ENCODE measurements around the gene SRSF2. TPM values are rescaled to one million over a fixed set of nuclear protein-coding genes. Genes with fewer than 3 reads are reported as not detected.
"Not testable (repeated sequence)": the region's sequence is repeated elsewhere in the genome, so short reads cannot be mapped to it uniquely, and the experiment has no call there.

SRSF2 gene
- total RNA-seq, 1 donor from 2014 or later, result 541 TPM

DNA sequence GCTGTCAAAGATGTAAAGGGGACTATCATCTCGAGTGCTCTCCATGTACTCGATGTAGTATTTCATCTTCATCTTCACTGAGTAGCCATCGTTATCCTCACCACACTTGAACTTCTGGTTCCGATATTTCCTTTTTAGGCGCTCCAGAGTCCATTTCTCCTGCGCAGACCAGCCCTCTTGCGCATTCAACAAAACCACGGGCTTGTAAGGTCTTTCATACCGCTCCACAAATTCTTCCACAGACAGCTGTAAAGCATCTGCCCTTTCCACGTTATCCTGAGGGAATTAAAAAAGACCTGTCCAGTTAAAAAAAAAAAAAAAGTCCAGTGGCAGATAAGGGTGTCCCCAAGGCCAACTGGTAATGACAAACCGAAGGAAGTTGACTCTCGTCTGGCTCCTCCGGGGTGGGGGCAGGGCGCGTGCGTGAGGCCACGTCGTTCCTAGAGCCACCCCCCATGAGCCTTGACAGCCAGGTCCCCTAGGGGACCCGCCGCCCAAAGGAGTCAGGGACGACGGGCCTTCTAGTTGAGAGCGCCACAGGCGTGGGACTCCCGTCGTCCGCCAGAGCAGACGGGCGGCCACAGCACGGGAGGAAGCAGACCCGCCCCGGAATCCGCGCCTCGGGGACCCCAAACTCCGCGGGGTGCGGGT lies 11.4 kb downstream of the SRSF2 start:
- peak overlapping the region; percentile 95 for H3K4me3 Mint-ChIP-seq
- H3K36me3 Mint-ChIP-seq (ENCODE audit: low read depth), result peaks cover 38% of the 10 kb centered on the region
- H3K4me1 Mint-ChIP-seq (ENCODE audit: low read depth), result peaks cover 42% of the 10 kb centered on the region
- H3K9me3 Mint-ChIP-seq, result no peaks in the 10 kb centered on the region
- no peaks in the 10 kb centered on the region for H3K27me3 Mint-ChIP-seq (ENCODE audit: insufficient read depth)
- peak; percentile 69 for DNase-seq (ENCODE audit: low spot score)
- H3K27ac Mint-ChIP-seq, result peak overlapping the region; percentile 92
- intact Hi-C loops (cut with micrococcal nuclease), result loop anchor here (1.0 to 5.0 kb wide), 8 partner anchors 10 to 1407 kb away; partner anchors contain the start of genes ACOX1, SEC14L1, SRSF2 and TEN1

DNA sequence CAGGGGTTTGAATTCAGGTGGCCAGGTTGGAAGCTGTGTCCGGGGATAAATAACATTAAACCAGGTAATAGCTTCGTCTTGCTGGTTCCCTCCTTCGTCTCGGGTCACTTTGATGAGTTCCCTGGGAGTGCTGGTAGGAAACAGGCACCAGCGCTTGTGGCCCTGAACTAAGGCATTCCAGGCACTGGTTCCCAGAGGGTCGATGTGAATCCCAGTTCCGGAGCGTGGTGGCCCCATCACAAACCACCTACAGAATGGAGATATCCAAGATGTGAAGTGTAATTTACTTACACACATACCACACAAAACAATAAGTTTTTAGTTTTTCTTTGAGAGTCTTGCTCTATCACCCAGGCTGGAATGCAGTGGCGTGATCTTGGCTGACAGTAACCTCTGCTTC lies 13.3 kb downstream of the SRSF2 start:
- DNase-seq (ENCODE audit: low spot score), result no peak
- intact Hi-C loops (cut with micrococcal nuclease), result no loop called here
- Mint-ChIP-seq H3K27ac (no peak overlapping the region), H3K9me3 (no peaks in the 10 kb centered on the region), H3K4me3 (peak overlapping the region; percentile 95), H3K4me1 (ENCODE audit: low read depth) (peaks cover 30% of the 10 kb centered on the region), H3K36me3 (ENCODE audit: low read depth) (peaks cover 41% of the 10 kb centered on the region), H3K27me3 (ENCODE audit: insufficient read depth) (no peaks in the 10 kb centered on the region)

DNA sequence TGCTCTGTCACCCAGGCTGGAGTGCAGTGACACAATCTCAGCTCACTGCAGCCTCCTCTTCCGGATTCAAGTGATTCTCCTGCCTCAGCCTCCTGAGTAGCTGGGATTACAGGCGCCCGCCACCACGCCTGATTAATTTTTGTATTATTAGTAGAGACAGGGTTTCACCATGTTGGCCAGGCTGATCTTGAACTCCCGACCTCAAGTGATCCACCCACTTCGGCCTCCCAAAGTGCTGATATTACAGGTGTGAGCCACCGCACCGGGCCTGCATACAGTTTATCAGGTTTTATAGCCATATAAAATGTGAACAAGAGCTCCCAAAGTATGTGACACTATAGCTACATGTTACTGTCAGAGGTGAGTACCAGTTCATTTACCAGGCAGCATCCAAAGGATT lies 14.2 kb downstream of the SRSF2 start:
- H3K9me3 Mint-ChIP-seq; intact Hi-C loops (cut with micrococcal nuclease); H3K27ac Mint-ChIP-seq; H3K27me3 Mint-ChIP-seq (ENCODE audit: insufficient read depth); DNase-seq (ENCODE audit: low spot score): not testable (repeated sequence)
- Mint-ChIP-seq H3K4me3 (peak overlapping the region; percentile 56), H3K36me3 (ENCODE audit: low read depth) (peaks cover 46% of the 10 kb centered on the region), H3K4me1 (ENCODE audit: low read depth) (peaks cover 29% of the 10 kb centered on the region)

DNA sequence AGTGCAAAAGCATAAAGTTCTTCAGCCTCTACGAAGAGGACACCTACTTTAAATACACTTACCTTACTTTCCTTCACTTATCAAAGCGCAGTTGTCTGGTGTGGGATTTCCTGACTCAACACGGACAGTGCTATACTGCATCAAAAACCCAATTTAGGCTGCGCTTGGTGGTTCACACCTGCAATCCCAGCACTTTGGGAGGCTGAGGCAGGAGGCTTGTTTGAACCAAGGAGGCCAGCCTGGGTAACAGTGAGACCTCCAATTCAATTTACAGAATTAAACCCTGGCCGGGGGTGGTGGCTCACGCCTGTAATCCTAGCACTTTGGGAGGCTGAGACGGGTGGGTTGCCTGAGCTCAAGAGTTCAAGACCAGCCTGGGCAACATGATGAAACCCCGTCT lies 14.9 kb downstream of the SRSF2 start:
- Mint-ChIP-seq H3K27ac (no peak overlapping the region), H3K4me1 (ENCODE audit: low read depth) (peaks cover 24% of the 10 kb centered on the region), H3K36me3 (ENCODE audit: low read depth) (peaks cover 47% of the 10 kb centered on the region), H3K4me3 (no peak overlapping the region), H3K9me3 (no peaks in the 10 kb centered on the region), H3K27me3 (ENCODE audit: insufficient read depth) (no peaks in the 10 kb centered on the region)
- intact Hi-C loops (cut with micrococcal nuclease), result no loop called here
- DNase-seq (ENCODE audit: low spot score), result no peak

DNA sequence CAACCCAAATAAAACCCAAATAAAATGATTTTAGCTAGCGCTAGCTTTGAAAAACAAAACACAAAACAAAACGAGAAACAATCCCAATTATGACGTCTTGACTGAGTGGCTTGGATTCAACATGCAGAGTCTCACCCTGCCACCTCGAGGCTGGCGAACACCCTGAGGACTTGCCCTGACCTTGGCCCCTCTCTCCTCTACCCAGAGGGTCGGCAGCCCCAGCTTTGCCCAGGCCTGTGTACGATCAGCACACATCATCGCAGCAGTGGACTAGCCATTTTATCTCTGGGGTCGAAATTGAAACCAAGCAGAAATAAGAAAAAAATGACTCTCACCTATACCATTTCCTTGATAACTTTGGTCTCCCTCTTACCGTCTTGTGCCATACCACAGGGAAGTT lies 15.7 kb downstream of the SRSF2 start:
- Mint-ChIP-seq H3K27ac (no peak overlapping the region), H3K4me3 (no peak overlapping the region), H3K9me3 (no peaks in the 10 kb centered on the region), H3K27me3 (ENCODE audit: insufficient read depth) (no peaks in the 10 kb centered on the region), H3K4me1 (ENCODE audit: low read depth) (peaks cover 26% of the 10 kb centered on the region), H3K36me3 (ENCODE audit: low read depth) (peaks cover 50% of the 10 kb centered on the region)
- DNase-seq (ENCODE audit: low spot score), result no peak
- intact Hi-C loops (cut with micrococcal nuclease), result no loop called here

DNA sequence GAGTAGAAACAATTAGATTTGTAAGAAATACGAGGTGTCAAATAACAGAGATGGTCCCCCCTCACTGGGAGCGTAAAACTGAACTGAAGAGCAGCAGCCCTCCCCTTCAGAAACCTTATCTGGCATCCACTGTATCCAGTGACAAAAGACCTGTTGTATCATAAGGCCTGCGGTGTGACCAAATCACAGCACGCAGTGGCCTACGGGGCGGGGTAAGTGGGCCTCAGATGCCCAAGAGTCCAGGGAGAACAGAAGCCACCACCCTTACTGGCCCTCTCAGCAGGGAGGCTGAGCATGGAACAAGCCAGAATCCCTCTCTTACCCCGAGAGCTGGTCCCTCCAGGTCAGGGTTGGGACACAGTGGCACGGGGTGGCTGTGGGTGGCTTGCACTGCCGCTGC lies 16.2 kb downstream of the SRSF2 start:
- no peak overlapping the region for H3K27ac Mint-ChIP-seq
- H3K9me3 Mint-ChIP-seq, result no peaks in the 10 kb centered on the region
- intact Hi-C loops (cut with micrococcal nuclease), result no loop called here
- peaks cover 31% of the 10 kb centered on the region for H3K4me1 Mint-ChIP-seq (ENCODE audit: low read depth)
- H3K4me3 Mint-ChIP-seq, result no peak overlapping the region
- no peak for DNase-seq (ENCODE audit: low spot score)
- no peaks in the 10 kb centered on the region for H3K27me3 Mint-ChIP-seq (ENCODE audit: insufficient read depth)
- peaks cover 55% of the 10 kb centered on the region for H3K36me3 Mint-ChIP-seq (ENCODE audit: low read depth)

DNA sequence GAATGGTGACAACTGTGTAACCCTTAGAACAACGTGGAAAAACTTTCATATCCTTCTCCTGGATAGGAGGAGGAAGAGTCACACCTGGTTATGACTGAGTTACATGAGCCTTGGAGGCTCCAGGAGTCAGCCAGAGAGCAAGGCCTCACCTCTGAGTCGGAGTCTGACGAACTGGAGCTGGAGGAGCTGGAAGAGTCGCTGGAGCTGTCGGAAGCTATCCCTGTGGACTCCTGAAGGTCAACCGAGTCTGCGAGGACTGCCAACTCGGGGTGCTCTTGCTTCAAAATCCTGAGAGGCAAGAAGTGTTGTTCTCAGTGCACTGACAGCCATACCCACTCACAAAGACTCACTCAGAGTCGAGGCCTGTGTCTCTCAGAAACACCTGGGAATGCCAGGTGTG lies 16.9 kb downstream of the SRSF2 start:
- peaks cover 32% of the 10 kb centered on the region for H3K4me1 Mint-ChIP-seq (ENCODE audit: low read depth)

DNA sequence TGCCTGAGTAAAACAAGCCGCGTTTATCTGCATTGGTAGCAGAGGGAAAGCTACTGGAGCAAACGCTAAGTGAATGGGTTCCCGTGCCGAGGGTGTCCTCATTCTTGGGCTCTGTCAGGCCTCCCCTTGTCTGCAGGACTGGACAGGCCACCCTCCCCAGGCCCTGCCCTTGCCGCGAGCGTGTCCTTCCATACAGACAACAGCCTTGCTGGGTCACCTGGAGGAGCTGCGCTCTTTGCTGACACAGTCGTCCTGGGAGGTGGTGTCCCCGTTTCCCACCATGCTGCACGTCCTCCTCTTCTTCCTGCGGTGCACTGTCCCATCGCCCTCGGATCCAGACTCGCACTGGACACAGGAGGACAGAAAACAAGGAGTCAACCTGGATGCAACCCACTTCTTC lies 18.6 kb downstream of the SRSF2 start:
- intact Hi-C loops (cut with micrococcal nuclease), result no loop called here
- peaks cover 58% of the 10 kb centered on the region for H3K36me3 Mint-ChIP-seq (ENCODE audit: low read depth)

More for the DNA sequence above, 16.9 kb downstream of the SRSF2 start:
- no peak overlapping the region for H3K27ac Mint-ChIP-seq
- H3K36me3 Mint-ChIP-seq (ENCODE audit: low read depth), result peaks cover 54% of the 10 kb centered on the region
- H3K27me3 Mint-ChIP-seq (ENCODE audit: insufficient read depth), result no peaks in the 10 kb centered on the region
- no peak overlapping the region for H3K4me3 Mint-ChIP-seq
- intact Hi-C loops (cut with micrococcal nuclease), result no loop called here
- no peaks in the 10 kb centered on the region for H3K9me3 Mint-ChIP-seq
- no peak for DNase-seq (ENCODE audit: low spot score)

DNA sequence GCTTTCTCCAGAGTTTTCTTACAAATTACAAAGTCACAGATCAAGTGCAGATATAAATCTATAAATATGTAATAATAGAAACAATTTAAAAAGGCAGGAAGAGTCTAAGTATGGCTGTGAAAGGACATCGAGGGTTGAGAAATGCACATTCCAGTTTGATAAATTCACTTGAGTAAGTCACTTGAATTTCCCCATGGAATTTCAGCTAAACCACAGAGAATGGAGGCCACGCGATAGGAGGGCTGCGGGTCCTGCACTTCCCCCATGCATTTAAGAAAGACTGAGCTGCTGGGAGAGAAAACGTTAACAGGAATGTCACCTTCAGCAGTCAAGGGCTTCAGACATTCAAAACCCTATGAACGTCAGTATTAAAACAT lies 20.3 kb downstream of the SRSF2 start:
- intact Hi-C loops (cut with micrococcal nuclease), result no loop called here
- H3K27me3 Mint-ChIP-seq (ENCODE audit: insufficient read depth), result no peaks in the 10 kb centered on the region
- no peaks in the 10 kb centered on the region for H3K9me3 Mint-ChIP-seq
- H3K4me3 Mint-ChIP-seq, result no peak overlapping the region
- peaks cover 55% of the 10 kb centered on the region for H3K36me3 Mint-ChIP-seq (ENCODE audit: low read depth)
- H3K27ac Mint-ChIP-seq, result peak overlapping the region; percentile 15
- DNase-seq (ENCODE audit: low spot score), result no peak
- H3K4me1 Mint-ChIP-seq (ENCODE audit: low read depth), result peaks cover 40% of the 10 kb centered on the region

More for the DNA sequence above, 18.6 kb downstream of the SRSF2 start:
- DNase-seq (ENCODE audit: low spot score), result no peak
- H3K4me1 Mint-ChIP-seq (ENCODE audit: low read depth), result peaks cover 42% of the 10 kb centered on the region
- H3K4me3 Mint-ChIP-seq, result no peak overlapping the region
- H3K27me3 Mint-ChIP-seq (ENCODE audit: insufficient read depth), result no peaks in the 10 kb centered on the region
- no peak overlapping the region for H3K27ac Mint-ChIP-seq
- no peaks in the 10 kb centered on the region for H3K9me3 Mint-ChIP-seq

DNA sequence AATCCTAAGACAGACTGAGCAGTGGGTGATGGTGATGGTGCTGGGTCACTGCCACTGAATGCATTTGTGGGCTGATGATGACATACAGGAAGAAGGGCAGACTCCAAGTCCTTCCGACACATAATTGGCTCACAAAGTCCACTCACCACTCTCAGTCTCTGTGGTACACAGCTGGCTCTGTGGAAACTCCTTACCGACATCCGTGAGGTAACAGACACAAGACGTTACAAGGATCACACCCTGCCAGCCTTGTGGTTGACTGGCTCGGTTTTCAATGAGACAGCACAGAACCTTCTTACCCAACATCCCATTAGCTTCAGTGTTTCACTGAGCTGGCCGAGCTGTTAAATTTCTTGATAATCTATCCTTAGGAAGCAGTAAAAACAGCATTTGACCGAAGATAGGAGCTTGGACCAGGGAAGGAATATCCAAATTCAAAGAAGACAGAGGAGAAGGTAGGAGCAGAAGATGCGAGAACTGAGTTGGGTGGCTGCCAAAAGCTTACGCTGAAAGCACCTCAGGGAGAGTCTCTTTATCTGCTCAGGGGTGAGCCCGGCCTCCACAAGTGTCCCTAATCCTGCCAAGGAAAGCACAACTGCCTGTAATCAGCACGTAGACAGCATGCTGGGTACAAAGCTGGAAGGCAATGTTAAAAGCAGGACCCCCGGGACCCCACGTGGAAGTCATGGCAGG lies 20.8 kb downstream of the SRSF2 start:
- peak overlapping the region; percentile 15 for H3K27ac Mint-ChIP-seq
- H3K27me3 Mint-ChIP-seq (ENCODE audit: insufficient read depth), result no peaks in the 10 kb centered on the region
- peaks cover 50% of the 10 kb centered on the region for H3K36me3 Mint-ChIP-seq (ENCODE audit: low read depth)
- peak; percentile 14 for DNase-seq (ENCODE audit: low spot score)
- H3K4me3 Mint-ChIP-seq, result peak overlapping the region; percentile 24
- intact Hi-C loops (cut with micrococcal nuclease), result no loop called here
- H3K4me1 Mint-ChIP-seq (ENCODE audit: low read depth), result peaks cover 34% of the 10 kb centered on the region
- no peaks in the 10 kb centered on the region for H3K9me3 Mint-ChIP-seq

DNA sequence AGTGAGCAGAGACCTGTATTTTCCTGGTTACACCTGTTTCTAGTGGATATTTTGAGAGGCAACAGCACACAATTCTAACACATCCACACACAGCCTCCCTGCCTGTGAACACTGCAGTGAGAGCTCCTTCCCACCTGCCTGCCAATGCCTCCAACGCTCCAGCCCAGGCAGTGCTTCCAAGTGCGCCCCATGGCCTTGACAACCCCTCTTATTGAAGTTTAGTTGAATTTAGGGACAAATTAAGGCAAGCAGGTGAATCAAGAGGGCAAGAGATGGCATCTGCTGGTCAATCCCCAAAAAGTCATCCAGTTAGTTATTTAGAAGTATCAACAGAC lies 21.7 kb downstream of the SRSF2 start:
- peaks cover 34% of the 10 kb centered on the region for H3K4me1 Mint-ChIP-seq (ENCODE audit: low read depth)
- DNase-seq (ENCODE audit: low spot score), result no peak
- peak overlapping the region; percentile 15 for H3K27ac Mint-ChIP-seq
- no peaks in the 10 kb centered on the region for H3K9me3 Mint-ChIP-seq
- H3K27me3 Mint-ChIP-seq (ENCODE audit: insufficient read depth), result no peaks in the 10 kb centered on the region
- intact Hi-C loops (cut with micrococcal nuclease), result loop anchor here (1.0 to 2.0 kb wide), 2 partner anchors 11 to 193 kb away; partner anchors contain the start of genes JMJD6 and METTL23
- H3K36me3 Mint-ChIP-seq (ENCODE audit: low read depth), result peaks cover 44% of the 10 kb centered on the region
- no peak overlapping the region for H3K4me3 Mint-ChIP-seq

DNA sequence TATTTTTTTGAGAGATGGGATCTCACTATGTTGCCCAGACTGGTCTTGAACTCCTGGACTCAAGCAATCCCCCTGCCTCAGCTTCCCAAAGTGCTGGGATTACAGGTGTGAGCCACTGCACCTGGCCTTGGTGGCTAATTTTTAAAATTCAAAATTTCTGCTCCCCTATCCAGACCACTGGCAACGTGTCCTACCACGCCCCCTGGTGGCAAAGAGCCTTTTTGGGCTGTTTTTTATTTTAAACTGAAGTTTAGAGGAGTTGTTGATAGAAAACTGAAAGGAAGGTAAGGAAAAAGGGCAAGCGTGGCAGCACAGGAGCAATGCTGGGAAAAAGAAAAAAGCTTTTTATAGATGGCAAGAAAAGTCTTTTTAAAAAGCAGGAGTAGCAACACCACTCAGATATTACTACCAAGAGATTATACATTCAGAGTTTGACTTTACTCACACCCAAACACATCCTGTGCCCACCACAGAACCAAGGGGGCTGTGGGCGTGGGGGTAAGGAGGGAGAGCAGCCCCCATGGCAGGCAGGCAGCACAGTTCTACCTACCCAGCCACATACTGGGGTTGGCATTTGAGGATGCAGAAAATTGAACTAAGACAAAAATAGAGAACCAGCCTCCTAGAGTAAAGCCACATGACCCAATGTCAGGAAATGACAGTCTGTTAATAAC lies 22.2 kb downstream of the SRSF2 start:
- peaks cover 39% of the 10 kb centered on the region for H3K36me3 Mint-ChIP-seq (ENCODE audit: low read depth)

DNA sequence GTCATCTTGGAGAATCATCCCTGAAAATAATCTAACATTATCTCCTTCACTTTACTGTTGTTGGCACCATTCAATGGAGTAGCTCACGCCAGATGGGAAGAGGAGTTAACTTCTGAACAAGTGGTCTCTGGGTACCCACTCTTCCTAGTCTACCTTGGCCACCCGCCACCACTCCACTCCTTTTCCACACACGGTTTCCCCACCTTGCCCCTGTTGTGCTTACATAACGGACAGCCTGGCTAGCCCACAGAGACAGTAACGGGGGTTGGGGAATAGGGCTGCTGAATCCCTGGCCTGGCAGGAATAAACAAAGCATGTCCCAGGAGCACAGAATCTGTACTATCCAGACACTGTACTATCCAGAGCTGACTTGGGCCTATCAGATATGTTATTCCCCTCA lies 22.8 kb downstream of the SRSF2 start:
- H3K27ac Mint-ChIP-seq, result no peak overlapping the region
- intact Hi-C loops (cut with micrococcal nuclease), result loop anchor here (2.0 kb wide), 1 partner anchor 192 kb away; no protein-coding TSS in a partner anchor
- peaks cover 39% of the 10 kb centered on the region for H3K36me3 Mint-ChIP-seq (ENCODE audit: low read depth)
- no peaks in the 10 kb centered on the region for H3K9me3 Mint-ChIP-seq
- H3K27me3 Mint-ChIP-seq (ENCODE audit: insufficient read depth), result no peaks in the 10 kb centered on the region
- no peak for DNase-seq (ENCODE audit: low spot score)
- peaks cover 34% of the 10 kb centered on the region for H3K4me1 Mint-ChIP-seq (ENCODE audit: low read depth)
- H3K4me3 Mint-ChIP-seq, result no peak overlapping the region

More for the DNA sequence above, 22.2 kb downstream of the SRSF2 start:
- H3K4me1 Mint-ChIP-seq (ENCODE audit: low read depth), result peaks cover 34% of the 10 kb centered on the region
- intact Hi-C loops (cut with micrococcal nuclease), result loop anchor here (1.0 to 2.0 kb wide), 2 partner anchors 11 to 192 kb away; partner anchors contain the start of genes JMJD6 and METTL23
- peak overlapping the region; percentile 16 for H3K27ac Mint-ChIP-seq
- no peaks in the 10 kb centered on the region for H3K27me3 Mint-ChIP-seq (ENCODE audit: insufficient read depth)
- H3K9me3 Mint-ChIP-seq, result no peaks in the 10 kb centered on the region
- peak; percentile 62 for DNase-seq (ENCODE audit: low spot score)
- no peak overlapping the region for H3K4me3 Mint-ChIP-seq
